RKO (cell line): ENCODE data around the gene DTHD1.
A peak's percentile ranks its signal among the peaks of the same experiment; 100 is the strongest.

ENCODE experiments used
- DNase-seq: peaks from one replicate; pipeline ENCODE4 v3.0.0-alpha.2; 2016; ENCODE audit warnings: low spot score

Gene DTHD1

DNA sequence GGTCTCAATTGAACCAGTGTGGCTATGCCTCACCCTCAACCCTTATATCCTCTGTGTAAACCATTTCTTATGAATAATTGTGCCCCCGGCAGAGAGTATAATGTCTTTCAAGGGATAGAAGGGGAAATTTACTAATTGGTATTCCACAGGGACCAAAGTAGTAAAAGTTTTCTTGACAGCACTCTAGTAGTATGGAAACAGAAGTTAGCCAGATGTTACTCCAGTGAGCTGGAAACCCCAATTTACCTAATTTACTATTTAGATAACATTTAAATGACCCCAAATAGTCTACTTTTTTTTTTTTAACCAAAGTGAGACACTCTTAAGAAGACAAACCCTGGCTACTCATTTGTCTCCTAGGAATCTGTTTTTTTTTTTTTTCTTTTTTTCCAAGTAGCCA, 32.3 kb downstream of the DTHD1 start:
- DNase-seq, result no peak

GRCh38 chr4:36316607-36317006, 35.2 kb downstream of the DTHD1 start:
- peak; percentile 26 for DNase-seq

DNA sequence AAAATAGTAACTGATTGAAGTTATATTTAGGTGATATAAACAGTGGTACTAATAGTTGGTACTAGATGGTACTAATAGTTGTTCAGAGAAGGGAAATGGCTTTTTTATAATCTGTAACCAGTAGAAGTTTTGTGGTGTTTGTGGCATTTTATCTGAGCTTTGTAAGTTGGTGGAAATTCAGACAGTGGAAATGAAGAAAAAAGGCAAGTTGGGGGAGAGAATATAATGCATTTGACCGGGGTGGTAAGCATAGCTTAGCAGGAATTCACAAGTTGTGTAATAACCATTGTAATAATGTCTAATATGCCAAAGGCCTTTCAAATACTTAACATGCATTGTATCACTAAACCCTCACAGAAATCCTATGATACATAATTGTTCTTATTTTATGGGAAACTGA, 36.3 kb downstream of the DTHD1 start:
- no peak for DNase-seq

DNA sequence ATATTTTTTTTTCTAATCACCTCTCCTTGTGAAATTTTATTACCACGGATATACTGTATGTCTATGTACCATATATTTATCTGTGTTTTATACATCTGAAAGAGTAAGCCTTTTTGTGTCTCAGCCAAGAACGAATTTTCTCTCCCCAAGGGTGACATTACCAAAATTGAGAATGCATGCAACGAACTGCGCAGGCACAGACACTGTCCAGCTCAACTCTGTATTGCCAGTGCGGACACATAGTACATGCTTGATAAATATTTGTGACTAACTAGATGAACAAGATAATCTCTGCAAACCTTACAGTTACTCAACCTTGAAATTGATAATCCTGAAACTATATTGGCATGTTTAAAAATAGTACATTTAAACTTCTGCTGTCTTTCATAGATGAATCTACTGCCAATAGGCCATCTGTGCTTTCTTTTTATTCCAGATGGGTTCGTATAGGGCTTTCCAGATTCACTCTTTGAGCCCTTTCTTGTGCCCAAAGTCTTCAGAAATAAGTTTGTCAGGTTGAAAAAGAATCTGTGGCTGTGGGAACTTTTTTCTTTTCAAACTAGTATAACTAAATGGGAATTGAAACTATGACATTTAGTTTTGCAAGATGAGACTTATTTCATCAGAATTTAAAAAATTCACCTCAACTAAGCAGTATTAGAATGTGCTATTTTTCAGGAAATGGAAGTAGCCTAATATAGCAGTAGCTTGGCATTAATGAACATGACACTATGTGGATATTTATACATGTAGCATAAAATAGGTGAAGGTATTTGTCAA, 38.9 kb downstream of the DTHD1 start:
- DNase-seq, result no peak

- no peak for DNase-seq
These were observed 39.8 kb downstream of the DTHD1 start for GRCh38 chr4:36321176-36321575.

GRCh38 chr4:36322921-36323354, 41.5 kb downstream of the DTHD1 start:
- no peak for DNase-seq

GRCh38 chr4:36323816-36324419, 42.5 kb downstream of the DTHD1 start:
- no peak for DNase-seq

DNA sequence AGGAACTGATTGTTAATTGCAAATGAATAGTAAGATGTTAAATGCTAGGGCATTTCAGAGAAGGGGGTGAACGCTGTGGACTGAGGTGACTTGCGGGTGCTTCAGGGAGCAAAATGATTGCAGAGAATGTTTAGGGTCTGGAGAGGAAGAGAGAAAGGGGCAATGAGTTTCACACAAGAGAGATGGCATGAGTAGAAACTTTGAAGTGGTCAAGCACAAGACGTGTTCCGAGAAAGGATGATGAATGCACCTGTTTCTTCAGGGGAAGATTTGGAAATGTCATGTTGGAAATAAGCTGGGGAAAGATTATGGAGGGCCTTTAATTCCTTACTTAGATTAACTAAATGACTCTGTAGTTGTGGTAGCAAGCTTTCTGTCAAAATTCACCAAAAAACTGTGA, 43.4 kb downstream of the DTHD1 start:
- no peak for DNase-seq

DNA sequence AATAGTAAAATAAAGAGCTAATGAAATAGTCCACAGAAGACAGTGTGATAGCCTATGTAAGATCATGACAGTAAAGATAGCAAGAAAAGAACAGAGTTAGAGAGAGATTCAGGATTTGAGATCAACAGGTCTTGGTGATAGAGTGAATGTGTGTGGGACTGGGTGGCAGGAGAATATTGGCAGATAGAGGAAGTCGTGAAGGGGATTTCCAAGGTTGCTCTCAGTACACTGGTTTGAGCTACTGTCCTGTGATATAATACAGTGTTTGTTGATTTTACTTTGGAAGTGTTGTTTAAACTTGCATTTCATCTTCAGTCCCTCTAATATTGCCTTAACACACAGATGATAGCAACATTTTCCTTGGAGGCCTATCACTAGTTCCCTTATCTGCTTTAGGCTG, 44.1 kb downstream of the DTHD1 start:
- no peak for DNase-seq

GRCh38 chr4:36325926-36326325, 44.5 kb downstream of the DTHD1 start:
- DNase-seq, result no peak

- DNase-seq, result no peak
These were observed 45.1 kb downstream of the DTHD1 start for GRCh38 chr4:36326476-36327029.

- no peak for DNase-seq
These were observed 46.0 kb downstream of the DTHD1 start for GRCh38 chr4:36327400-36327799.

DNA sequence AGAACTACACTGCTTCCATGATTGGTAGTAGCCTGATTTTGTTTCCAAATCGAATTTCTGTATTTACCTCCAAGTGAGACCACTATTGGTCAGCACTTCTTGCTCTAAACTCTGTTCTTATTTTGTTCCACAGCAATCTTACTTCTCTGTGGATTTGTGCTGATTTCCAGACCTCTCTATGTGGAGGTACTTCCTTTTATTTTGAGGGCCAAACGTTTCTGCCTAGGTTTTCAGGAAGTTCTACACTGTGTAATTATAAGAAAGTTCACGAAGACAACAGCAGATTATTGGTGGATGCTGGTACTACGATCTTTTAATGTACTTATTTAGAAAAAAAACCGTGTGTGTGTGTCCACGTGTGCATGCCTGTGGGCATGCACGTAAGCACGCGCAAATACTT, 46.7 kb downstream of the DTHD1 start:
- no peak for DNase-seq

- peak; percentile 5 for DNase-seq
These were observed 47.8 kb downstream of the DTHD1 start for GRCh38 chr4:36329228-36329627.

DNA sequence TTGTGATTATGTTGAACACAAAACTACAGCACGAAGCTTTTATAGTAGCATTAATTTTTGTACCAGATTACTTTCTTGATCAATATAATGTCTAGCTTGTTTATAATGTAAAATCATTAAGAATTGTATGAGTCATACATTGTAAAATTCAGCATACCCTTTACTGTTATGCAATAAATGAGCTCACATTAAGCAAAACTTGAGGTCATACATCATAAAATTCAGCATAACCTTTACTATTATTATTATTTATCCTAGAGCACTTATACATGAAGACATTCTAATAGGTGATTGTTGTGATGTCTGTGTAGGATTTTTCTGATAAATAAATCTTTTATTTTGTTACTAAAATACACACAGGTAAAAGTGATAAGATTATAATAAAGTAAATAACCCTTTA, 49.4 kb downstream of the DTHD1 start:
- DNase-seq, result no peak

- DNase-seq, result no peak
These were observed 50.8 kb downstream of the DTHD1 start for GRCh38 chr4:36332023-36332781.

- no peak for DNase-seq
These were observed 51.3 kb downstream of the DTHD1 start for GRCh38 chr4:36332782-36333131.

DNA sequence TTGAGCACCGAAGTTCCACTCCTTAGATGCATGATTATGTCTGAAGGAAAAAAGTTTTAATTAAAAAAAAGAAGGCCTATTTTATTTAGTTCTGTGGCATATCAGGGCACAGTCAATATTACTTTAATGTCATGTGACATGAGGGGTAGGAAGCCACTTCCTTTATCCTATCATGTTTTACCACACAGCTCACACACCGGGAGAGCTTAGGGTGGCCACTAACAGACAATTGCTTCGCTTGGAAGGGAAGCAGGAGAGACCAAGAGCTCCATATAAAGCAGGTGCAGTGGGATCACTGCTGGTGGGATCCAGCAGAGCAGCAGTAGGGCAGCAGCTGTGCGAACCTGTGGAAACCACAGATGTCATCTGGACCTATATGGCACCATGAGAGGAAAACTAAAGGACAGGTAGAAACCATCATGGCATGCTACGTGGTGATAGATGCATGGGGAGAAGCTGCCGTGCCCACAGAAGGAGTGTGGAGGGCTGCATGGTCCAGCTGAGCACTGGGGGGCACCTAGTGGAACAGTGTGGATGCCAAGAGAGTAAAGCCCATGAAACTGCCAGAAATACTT, 52.0 kb downstream of the DTHD1 start:
- DNase-seq, result no peak

DNA sequence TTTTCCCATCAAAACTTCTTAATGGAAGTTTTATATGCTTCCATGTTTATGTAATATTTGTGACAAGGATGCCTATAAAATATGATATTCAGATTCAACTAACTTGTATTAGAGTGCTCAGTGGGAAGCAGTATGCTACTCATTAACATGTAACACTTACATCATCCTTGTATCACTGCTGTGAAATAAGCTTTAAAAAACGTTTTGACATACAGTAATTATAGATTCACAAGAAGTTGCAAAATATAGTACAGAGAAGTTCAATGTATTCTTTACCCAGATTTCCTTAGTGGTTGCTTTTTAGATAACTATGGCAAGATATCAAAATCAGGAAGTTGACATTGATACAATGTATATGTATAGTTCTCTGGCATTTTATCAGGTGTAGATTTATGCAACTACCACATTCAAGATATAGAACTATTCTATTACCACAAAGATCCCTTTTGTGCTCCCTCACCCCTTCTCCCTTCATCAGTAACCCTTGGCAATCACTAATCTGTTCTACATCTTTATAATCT, 56.3 kb downstream of the DTHD1 start:
- DNase-seq, result no peak

DNA sequence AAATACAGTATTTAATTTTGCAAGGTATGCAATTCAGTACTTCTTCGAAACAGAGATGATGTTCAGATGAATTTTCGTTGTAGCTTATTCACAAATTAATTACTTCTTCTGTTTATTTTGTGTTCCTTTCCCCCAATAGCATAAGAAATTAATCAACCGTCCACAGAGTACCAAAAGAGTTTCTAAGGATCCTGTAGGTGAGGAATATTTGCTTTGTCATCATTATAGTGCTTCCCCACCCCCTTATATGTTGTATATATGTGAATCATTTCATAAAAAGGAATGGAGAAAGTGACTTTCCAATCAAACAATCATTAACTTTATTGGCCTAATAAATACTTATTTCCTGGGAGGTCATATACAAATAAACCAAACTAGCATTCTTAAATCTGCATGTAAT, 57.6 kb downstream of the DTHD1 start:
- no peak for DNase-seq

GRCh38 chr4:36341936-36342335, 60.5 kb downstream of the DTHD1 start:
- DNase-seq, result no peak

- DNase-seq, result no peak
These were observed 62.2 kb downstream of the DTHD1 start for GRCh38 chr4:36343501-36344175.
